CD4-positive, alpha-beta memory T cell (primary cell): ENCODE measurements around the gene HORMAD1. TPM values are rescaled to one million over a fixed set of nuclear protein-coding genes. Genes with fewer than 3 reads are reported as not detected.
"Not testable (repeated sequence)": the region's sequence is repeated elsewhere in the genome, so short reads cannot be mapped to it uniquely, and the experiment has no call there.

Source experiments
- CTCF ChIA-PET: fragments of 350-600 bp; sonication (Branson Sonifier 250); formaldehyde crosslinking; loops from one replicate; lab custom pipeline; 2021; ENCODE audit warnings: inconsistent platforms; ENCODE audit not compliant: partially characterized antibody; lab: Charles Lee
- POLR2A ChIA-PET: fragments of 350-600 bp; sonication (Branson Sonifier 250); formaldehyde crosslinking; loops from one replicate; lab custom pipeline; 2021; ENCODE audit not compliant: partially characterized antibody; lab: Charles Lee
- DNase-seq, 5 donors: peaks; one replicate each; pipeline versions ENCODE4 v3.0.0 to v3.0.0-alpha.2; 2020 to 2022; ENCODE audit warnings: mixed read lengths in 1 of 5
- H3K27ac ChIP-seq: one replicate; pipeline ENCODE4 v1.7.0; 2013; ENCODE audit warnings: low read depth, low read length
- H3K27me3 ChIP-seq: 2 replicates; pipeline ENCODE4 v1.7.0; 2013; ENCODE audit warnings: mild to moderate bottlenecking, low read length, moderate library complexity; ENCODE audit not compliant: insufficient read depth
- H3K36me3 ChIP-seq: 2 replicates; pipeline ENCODE4 v1.7.0; 2013; ENCODE audit warnings: mild to moderate bottlenecking, low read length, moderate library complexity; ENCODE audit not compliant: insufficient read depth
- H3K4me1 ChIP-seq: 2 replicates; pipeline ENCODE4 v1.7.0; 2013; ENCODE audit warnings: mild to moderate bottlenecking, low read length, moderate library complexity; ENCODE audit not compliant: insufficient read depth
- H3K4me3 ChIP-seq, 2 donors: one replicate each; pipeline ENCODE4 v1.7.0; 2013; ENCODE audit warnings: low read length in 2 of 2, mild to moderate bottlenecking in 1 of 2
- H3K9me3 ChIP-seq, 2 donors: one replicate each; pipeline ENCODE4 v1.7.0; 2013; ENCODE audit warnings: low read length in 2 of 2, control low read depth in 1 of 2; ENCODE audit not compliant: control insufficient read depth in 1 of 2
- H3K27ac Mint-ChIP-seq, 7 donors: one replicate each; pipeline ENCODE4 v1.8.0; 2020 to 2021; ENCODE audit warnings: mixed read lengths in 7 of 7, mild to moderate bottlenecking in 6 of 7, inconsistent platforms in 3 of 7, moderate library complexity in 3 of 7
- H3K27me3 Mint-ChIP-seq, 2 donors: one replicate each; pipeline ENCODE4 v1.8.0; 2020 to 2021; ENCODE audit warnings: mixed read lengths in 2 of 2
- H3K36me3 Mint-ChIP-seq, 2 donors: one replicate each; pipeline ENCODE4 v1.8.0; 2020 to 2021; ENCODE audit warnings: mixed read lengths in 2 of 2, inconsistent platforms in 1 of 2, mild to moderate bottlenecking in 1 of 2
- H3K4me1 Mint-ChIP-seq, 4 donors: one replicate each; pipeline ENCODE4 v1.8.0; 2020 to 2021; ENCODE audit warnings: mixed read lengths in 4 of 4, mild to moderate bottlenecking in 1 of 4
- H3K4me3 Mint-ChIP-seq, 8 donors: one replicate each; pipeline ENCODE4 v1.8.0; 2020 to 2021; ENCODE audit warnings: mixed read lengths in 8 of 8, mild to moderate bottlenecking in 7 of 8, moderate library complexity in 6 of 8, inconsistent platforms in 3 of 8
- H3K9me3 Mint-ChIP-seq, 8 donors: one replicate each; pipeline ENCODE4 v1.8.0; 2020 to 2021; ENCODE audit warnings: mixed read lengths in 8 of 8, mild to moderate bottlenecking in 5 of 8, inconsistent platforms in 3 of 8, moderate library complexity in 1 of 8
- intact Hi-C: fragments of 100-400 bp; cut with micrococcal nuclease; formaldehyde crosslinking; loops from one replicate; pipeline ENCODE4 v1.15.1; 2023
- polyA plus RNA-seq, 2 donors: library from polyadenylated mRNA; unstranded; fragments of 300-500 nt; fragmentation: Illumina TruSeq; gene quantifications; one replicate each; pipeline ENCODE4 v1.2.3, GENCODE V29; 2021
- total RNA-seq, 2 experiments: library from RNA; stranded (reverse); gene quantifications; one replicate each; pipeline ENCODE4 v1.2.3, GENCODE V29; 2021

HORMAD1 gene
- total RNA-seq (under 1 TPM in 1 of 2 experiments, not detected in 1; 0.64 TPM), polyA plus RNA-seq (not detected)

- intact Hi-C loops, result no loop called here
Observed at GRCh38 chr1:150720703-150721102, at the start of gene HORMAD1. TSS of gene HORMAD1 (minus strand) at chr1:150720895. CDS start at chr1:150719505, 1,390 bp downstream.

DNA sequence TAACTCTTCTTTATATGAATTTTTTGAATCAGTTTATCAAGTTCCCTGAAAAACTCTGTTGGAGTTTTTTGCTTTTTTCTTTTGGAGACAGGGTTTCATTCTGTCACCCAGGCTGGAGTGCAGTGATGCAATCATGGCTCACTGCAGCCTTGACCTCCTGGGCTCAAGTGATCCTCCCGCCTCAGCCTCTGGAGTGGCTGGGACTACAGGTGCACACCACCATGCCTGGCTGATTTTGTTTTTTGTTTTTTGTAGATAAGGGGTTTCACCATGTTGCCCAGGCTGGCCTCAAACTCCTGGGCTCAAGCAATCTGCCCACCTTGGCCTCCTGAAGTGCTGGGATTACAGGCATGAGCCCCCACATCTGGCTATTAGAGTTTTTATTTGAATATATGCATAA, 47.0 kb upstream of the HORMAD1 start:
- H3K27me3 ChIP-seq, H3K27ac ChIP-seq, H3K9me3 Mint-ChIP-seq, CTCF ChIA-PET, H3K4me3 ChIP-seq, DNase-seq, H3K27me3 Mint-ChIP-seq, H3K36me3 ChIP-seq, H3K9me3 ChIP-seq: not testable (repeated sequence)
- Mint-ChIP-seq H3K4me1 (peaks cover 33 to 57% (median 47%) of the 10 kb centered on the region in 4 donors), H3K36me3 (peaks cover 10 to 17% of the 10 kb centered on the region in 2 donors), H3K4me3 (peak overlapping the region in 2 of 8 donors; percentile 5 to 41), H3K27ac (peak overlapping the region in 4 of 7 donors; percentile 14 to 53 (median 36))
- peaks cover 37% of the 10 kb centered on the region for H3K4me1 ChIP-seq
- POLR2A ChIA-PET, result interaction anchor here (2.7 kb wide), 1 partner anchor 71 kb away, joined by 9 read pairs; the partner anchor contains the start of gene GOLPH3L
- intact Hi-C loops, result loop anchor here (5.0 to 10.0 kb wide), 3 partner anchors 110 to 205 kb away; partner anchors contain the start of genes ARNT and SETDB1

More at GRCh38 chr1:150720703-150721102, at the start of gene HORMAD1:
- ChIA-PET POLR2A (interaction anchor here (0.6 kb wide), 1 partner anchor 121 kb away, joined by 3 read pairs; no protein-coding TSS in a partner anchor), CTCF (interaction anchor here (0.6 to 1.5 kb wide), 2 partner anchors 160 to 274 kb away, joined by 3 read pairs; no protein-coding TSS in a partner anchor)
- Histone ChIP-seq H3K4me1 (no peaks in the 10 kb centered on the region), H3K4me3 (no peak within 1 kb of the TSS), H3K36me3 (no peaks in the 10 kb centered on the region), H3K27ac (no peak within 1 kb of the TSS), H3K9me3 (no peaks in the 10 kb centered on the region), H3K27me3 (no peaks in the 10 kb centered on the region)
- Mint-ChIP-seq H3K27me3 (no peaks in the 10 kb centered on the region), H3K4me1 (no peaks in the 10 kb centered on the region), H3K27ac (no peak within 1 kb of the TSS), H3K4me3 (no peak within 1 kb of the TSS), H3K9me3 (peaks cover 0 to 3% (median 0%) of the 10 kb centered on the region in 8 donors), H3K36me3 (no peaks in the 10 kb centered on the region)
- no peak for DNase-seq

- H3K9me3 Mint-ChIP-seq, DNase-seq, H3K36me3 ChIP-seq, H3K27me3 ChIP-seq, H3K9me3 ChIP-seq, H3K27me3 Mint-ChIP-seq: not testable (repeated sequence)
- Mint-ChIP-seq H3K4me3 (peak overlapping the region; percentile 89 to 98 (median 93)), H3K4me1 (peaks cover 33 to 59% (median 45%) of the 10 kb centered on the region in 4 donors), H3K27ac (peak overlapping the region; percentile 87 to 98 (median 95)), H3K36me3 (peaks cover 17 to 24% of the 10 kb centered on the region in 2 donors)
- Histone ChIP-seq H3K4me1 (peaks cover 48% of the 10 kb centered on the region), H3K4me3 (peak overlapping the region; percentile 55 to 71), H3K27ac (peak overlapping the region; percentile 51)
- intact Hi-C loops, result loop anchor here (5.0 to 10.0 kb wide), 3 partner anchors 111 to 204 kb away; partner anchors contain the start of genes ARNT and SETDB1
- ChIA-PET POLR2A (interaction anchor here (0.6 to 2.7 kb wide), 9 partner anchors 10 to 402 kb away, joined by 3 to 10 read pairs (median 4); partner anchors contain the start of genes ENSA, GOLPH3L, MCL1 and RPRD2), CTCF (interaction anchor here (0.8 to 1.0 kb wide), 2 partner anchors 17 to 230 kb away, joined by 3 to 4 read pairs; no protein-coding TSS in a partner anchor)
Observed at GRCh38 chr1:150765977-150766301, 45.2 kb upstream of the HORMAD1 start.

DNA sequence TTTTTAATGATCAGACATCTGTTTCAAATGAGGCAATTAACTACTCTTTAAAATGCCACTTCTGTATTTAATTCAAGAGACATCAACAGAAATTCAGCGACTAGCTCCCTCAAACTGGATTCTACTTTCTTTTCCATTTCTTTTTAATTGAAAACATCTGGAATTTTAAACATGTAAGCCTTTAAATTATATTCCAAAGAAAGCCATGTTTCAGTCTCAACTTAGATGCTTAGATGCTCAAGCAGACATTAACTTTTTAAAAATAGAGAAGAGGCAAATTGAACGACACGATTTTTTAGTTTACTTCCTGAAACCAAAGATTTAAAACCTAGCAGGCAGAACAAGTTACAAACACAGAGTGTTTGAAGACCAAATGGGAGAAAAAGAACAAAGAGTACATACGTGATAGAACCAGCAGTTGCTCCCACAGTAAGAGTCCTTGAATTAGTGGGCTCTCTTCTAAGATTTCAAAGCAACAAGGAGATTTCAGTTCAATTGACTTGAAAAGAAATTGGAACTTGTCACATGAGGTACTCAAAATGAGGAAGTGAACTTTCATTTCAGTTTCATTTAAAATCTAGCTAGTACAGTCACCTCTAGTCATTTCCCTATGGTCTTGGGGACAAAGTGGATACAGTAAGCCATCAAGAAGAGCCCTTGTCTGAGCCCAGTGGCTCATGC, 44.7 kb upstream of the HORMAD1 start, which contains the start of gene CTSS:
Gene CTSS (minus strand): TSS at position 483 of the 681 bp plus-strand sequence. CDS start 1,015 bp downstream, outside the sequence.
- H3K27ac Mint-ChIP-seq, result peak within 1 kb of the TSS; percentile 87 to 98 (median 95)
- peak in 4 of 5 donors; percentile 34 to 46 (median 38) for DNase-seq
- peaks cover 29 to 58% (median 42%) of the 10 kb centered on the region in 4 donors for H3K4me1 Mint-ChIP-seq
- H3K36me3 Mint-ChIP-seq, result peaks cover 21 to 27% of the 10 kb centered on the region in 2 donors
- Histone ChIP-seq H3K27ac (peak within 1 kb of the TSS; percentile 51), H3K4me3 (peak within 1 kb of the TSS; percentile 55 to 71), H3K36me3 (no peaks in the 10 kb centered on the region), H3K4me1 (peaks cover 43% of the 10 kb centered on the region), H3K27me3 (no peaks in the 10 kb centered on the region), H3K9me3 (no peaks in the 10 kb centered on the region)
- no peaks in the 10 kb centered on the region for H3K27me3 Mint-ChIP-seq
- intact Hi-C loops, result loop anchor here (5.0 to 10.0 kb wide), 3 partner anchors 112 to 203 kb away; partner anchors contain the start of genes ARNT and SETDB1
- peaks cover 0 to 1% (median 0%) of the 10 kb centered on the region in 8 donors for H3K9me3 Mint-ChIP-seq
- H3K4me3 Mint-ChIP-seq, result peak within 1 kb of the TSS; percentile 89 to 98 (median 93)
- POLR2A ChIA-PET, result interaction anchor here (0.6 to 2.7 kb wide), 13 partner anchors 9 to 402 kb away, joined by 3 to 10 read pairs (median 3); partner anchors contain the start of genes ENSA, GOLPH3L, MCL1 and RPRD2
- CTCF ChIA-PET, result interaction anchor here (0.8 to 1.0 kb wide), 2 partner anchors 17 to 231 kb away, joined by 3 to 4 read pairs; no protein-coding TSS in a partner anchor

DNA sequence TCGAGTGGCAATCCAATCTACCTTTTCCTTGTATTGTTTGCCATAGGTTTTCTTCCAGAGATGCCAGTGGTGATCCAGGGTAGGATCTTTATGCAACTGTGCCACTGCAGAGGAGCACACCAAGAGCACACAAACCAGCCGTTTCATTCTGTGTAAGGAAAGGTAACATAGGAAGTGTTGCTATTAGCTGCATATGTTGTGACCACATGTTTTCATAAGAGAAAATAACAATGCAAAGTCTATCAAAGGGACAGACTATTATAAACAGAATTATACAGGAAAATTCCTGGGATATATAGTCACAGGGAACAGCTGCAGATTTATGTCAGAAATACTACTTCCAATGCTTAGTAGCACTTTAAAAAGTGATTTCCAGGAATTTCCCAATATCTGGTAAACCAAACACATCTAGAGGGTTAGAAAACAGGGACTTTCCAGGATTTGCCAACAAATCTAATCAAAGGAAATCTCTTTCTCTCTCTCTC, 44.0 kb upstream of the HORMAD1 start:
- Histone ChIP-seq H3K27ac (peak overlapping the region; percentile 51), H3K4me3 (peak overlapping the region; percentile 55 to 71), H3K36me3 (no peaks in the 10 kb centered on the region), H3K4me1 (peaks cover 42% of the 10 kb centered on the region), H3K9me3 (no peaks in the 10 kb centered on the region), H3K27me3 (no peaks in the 10 kb centered on the region)
- H3K9me3 Mint-ChIP-seq, result peaks cover 0 to 2% (median 0%) of the 10 kb centered on the region in 8 donors
- no peaks in the 10 kb centered on the region for H3K27me3 Mint-ChIP-seq
- ChIA-PET POLR2A (interaction anchor here (1.1 to 2.7 kb wide), 7 partner anchors 8 to 135 kb away, joined by 3 to 9 read pairs (median 3); partner anchors contain the start of genes ENSA and GOLPH3L), CTCF (no interaction called here)
- H3K36me3 Mint-ChIP-seq, result peaks cover 24 to 34% of the 10 kb centered on the region in 2 donors
- intact Hi-C loops, result loop anchor here (5.0 to 10.0 kb wide), 3 partner anchors 113 to 202 kb away; partner anchors contain the start of genes ARNT and SETDB1
- peak in 1 of 5 donors; percentile 28 for DNase-seq
- H3K4me3 Mint-ChIP-seq, result peak overlapping the region; percentile 89 to 98 (median 93)
- peaks cover 32 to 58% (median 46%) of the 10 kb centered on the region in 4 donors for H3K4me1 Mint-ChIP-seq
- peak overlapping the region; percentile 87 to 98 (median 95) for H3K27ac Mint-ChIP-seq

DNA sequence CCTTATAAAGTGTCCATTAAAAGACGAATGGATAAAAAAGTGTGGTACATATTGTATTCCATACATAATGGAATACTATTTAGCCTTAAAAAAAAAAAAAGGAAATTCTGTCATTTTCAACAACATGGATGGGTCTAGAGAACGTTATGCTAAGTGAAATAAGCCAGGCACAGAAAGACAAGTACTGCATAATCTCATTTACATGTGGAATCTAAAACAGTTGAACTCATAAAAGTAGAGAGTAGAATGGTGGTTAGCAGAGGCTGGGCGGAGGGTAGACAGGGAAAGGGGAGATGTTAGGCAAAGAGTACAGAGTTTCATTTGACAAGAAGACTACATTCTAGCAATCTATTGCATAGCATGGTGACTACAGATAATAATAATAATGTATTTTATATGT, 42.3 kb upstream of the HORMAD1 start:
- H3K4me3 ChIP-seq, result no peak overlapping the region
- peaks cover 42% of the 10 kb centered on the region for H3K4me1 ChIP-seq
- Mint-ChIP-seq H3K27ac (peak overlapping the region in 5 of 7 donors; percentile 2 to 71 (median 4)), H3K4me1 (peaks cover 33 to 58% (median 46%) of the 10 kb centered on the region in 4 donors), H3K27me3 (no peaks in the 10 kb centered on the region), H3K4me3 (peak overlapping the region; percentile 23 to 70 (median 54)), H3K36me3 (peaks cover 28 to 41% of the 10 kb centered on the region in 2 donors), H3K9me3 (peaks cover 0 to 2% (median 0%) of the 10 kb centered on the region in 8 donors)
- H3K27ac ChIP-seq, result no peak overlapping the region
- H3K9me3 ChIP-seq, result no peaks in the 10 kb centered on the region
- intact Hi-C loops, result loop anchor here (10.0 kb wide), 1 partner anchor 162 kb away; the partner anchor contains the start of gene SETDB1
- ChIA-PET POLR2A (interaction anchor here (1.5 kb wide), 1 partner anchor 114 kb away, joined by 4 read pairs; no protein-coding TSS in a partner anchor), CTCF (no interaction called here)
- H3K36me3 ChIP-seq, result no peaks in the 10 kb centered on the region
- no peak for DNase-seq
- no peaks in the 10 kb centered on the region for H3K27me3 ChIP-seq
